Lower lobe of right lung (tissue), 2 donors: Measurements from ENCODE around the gene TYK2. TPM values are rescaled to one million over a fixed set of nuclear protein-coding genes. Genes with fewer than 3 reads are reported as not detected.
"Not testable (repeated sequence)": the region's sequence is repeated elsewhere in the genome, so short reads cannot be mapped to it uniquely, and the experiment has no call there.

ENCODE experiments used
- ATAC-seq, 2 donors: fragments of 200-7000 bp; cut with Tn5 transposase; one replicate each; pipeline ENCODE4 v1.9.1; 2020 to 2022; ENCODE audit warnings: mild to moderate bottlenecking in 2 of 2, moderate library complexity in 2 of 2
- DNase-seq: peaks from one replicate; pipeline ENCODE4 v3.0.0-alpha.2; 2020
- H3K27ac ChIP-seq: fragments of 200-600 bp; one replicate; pipeline ENCODE4 v1.8.0; 2022
- H3K27me3 ChIP-seq: fragments of 200-600 bp; one replicate; pipeline ENCODE4 v1.8.0; 2022; ENCODE audit warnings: low read depth
- H3K36me3 ChIP-seq: fragments of 200-600 bp; one replicate; pipeline ENCODE4 v1.8.0; 2022; ENCODE audit warnings: mild to moderate bottlenecking
- H3K4me1 ChIP-seq: fragments of 200-600 bp; one replicate; pipeline ENCODE4 v1.8.0; 2022
- H3K4me3 ChIP-seq: fragments of 200-600 bp; one replicate; pipeline ENCODE4 v1.8.0; 2022; ENCODE audit warnings: mild to moderate bottlenecking
- H3K9me3 ChIP-seq: fragments of 200-600 bp; one replicate; pipeline ENCODE4 v1.8.0; 2022
- CTCF ChIP-seq: fragments of 200-600 bp; IDR thresholded peaks from one replicate; pipeline ENCODE4 v1.8.0; 2022; ENCODE audit warnings: antibody characterized with exemption, mild to moderate bottlenecking
- intact Hi-C: fragments of 100-400 bp; cut with DNase I; formaldehyde crosslinking; loops from one replicate; pipeline ENCODE4 v1.11.0; 2022
- total RNA-seq: library from RNA; stranded (reverse); fragmentation: NEBNext Ultra II Directional; extraction: Animal tissue kit (Norgen Biotek cat#: 25700); gene quantifications from one replicate; pipeline ENCODE4 v1.2.1, GENCODE V29; 2021
- donor health status: DM: no; HTN: yes; CAD: no; lungs with severe emphysema.

Gene TYK2
- total RNA-seq, 1 donor from 2014 or later = 164 TPM

DNA sequence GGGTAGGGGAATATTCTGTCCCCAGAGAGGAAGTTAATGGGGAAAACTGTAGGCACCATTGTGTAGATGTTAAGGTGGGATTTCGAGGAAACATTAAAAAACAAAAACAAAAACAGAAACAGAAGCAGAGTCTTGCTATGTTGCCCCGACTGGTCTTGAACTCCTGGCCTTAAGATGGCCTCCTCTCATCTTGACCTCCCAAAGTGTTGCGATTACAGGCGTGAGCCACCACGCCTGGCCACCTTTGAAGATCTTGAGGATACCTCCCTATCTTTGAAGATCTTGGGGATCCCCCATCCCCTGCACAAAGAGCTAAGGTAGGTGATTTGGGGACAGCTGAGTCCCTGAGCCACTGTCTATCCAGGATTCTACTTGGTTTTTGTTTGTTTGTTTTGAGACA, 40.4 kb downstream of the TYK2 start:
- H3K9me3 ChIP-seq = no peaks in the 10 kb centered on the region
- H3K27ac ChIP-seq = peak overlapping the region; percentile 62
- ATAC-seq (no peak), DNase-seq (no peak)
- intact Hi-C loops = no loop called here
- H3K27me3 ChIP-seq = no peaks in the 10 kb centered on the region
- no peak for TF ChIP-seq CTCF
- H3K36me3 ChIP-seq = no peaks in the 10 kb centered on the region
- no peak overlapping the region for H3K4me3 ChIP-seq
- H3K4me1 ChIP-seq = peaks cover 6% of the 10 kb centered on the region

DNA sequence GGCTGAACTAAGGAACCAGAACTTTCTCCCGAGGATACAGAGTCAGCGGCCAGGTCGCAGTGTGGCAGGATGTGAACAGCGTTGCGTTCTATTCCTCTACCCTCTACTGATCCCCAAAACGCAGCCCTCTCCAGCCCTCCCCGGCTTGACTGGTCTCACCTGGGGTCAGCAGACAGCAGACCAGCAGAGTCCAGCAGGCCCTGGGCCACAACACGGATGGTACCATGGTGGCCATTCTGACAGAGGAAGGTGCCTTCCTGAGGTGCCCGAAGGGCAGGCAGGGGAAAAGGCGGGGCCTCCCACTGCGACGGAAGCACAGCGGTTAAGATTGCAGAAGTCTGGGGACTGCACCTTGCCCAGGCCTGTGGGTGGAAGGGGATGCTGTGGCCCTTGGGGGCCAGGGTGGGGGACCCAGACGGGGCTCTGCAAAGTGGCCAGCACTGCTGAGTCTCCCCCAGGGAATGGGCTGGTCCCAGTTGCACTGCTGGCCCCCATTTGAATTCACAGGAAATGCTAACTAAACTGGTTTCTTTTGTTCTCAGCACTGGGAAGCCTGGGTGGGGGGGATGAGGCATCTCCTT, 40.9 kb downstream of the TYK2 start, which contains the start of gene ICAM3:
TSS of gene ICAM3 (minus strand) at position 245 of the 581 bp plus-strand sequence. CDS start at position 235, 10 bp downstream.
- Histone ChIP-seq H3K36me3 (no peaks in the 10 kb centered on the region), H3K27ac (peak within 1 kb of the TSS; percentile 62), H3K4me1 (peaks cover 9% of the 10 kb centered on the region), H3K27me3 (no peaks in the 10 kb centered on the region), H3K4me3 (peak within 1 kb of the TSS; percentile 41), H3K9me3 (no peaks in the 10 kb centered on the region)
- intact Hi-C loops = no loop called here
- DNase-seq (peak; percentile 77), ATAC-seq (peak in 1 of 2 donors; percentile 31)
- TF ChIP-seq CTCF = no peak

GRCh38 chr19:10338940-10339339, 41.4 kb downstream of the TYK2 start:
- Histone ChIP-seq H3K4me1 (peaks cover 14% of the 10 kb centered on the region), H3K27ac (peak overlapping the region; percentile 62), H3K9me3 (no peaks in the 10 kb centered on the region), H3K36me3 (no peaks in the 10 kb centered on the region), H3K27me3 (no peaks in the 10 kb centered on the region), H3K4me3 (peak overlapping the region; percentile 41)
- DNase-seq (no peak), ATAC-seq (no peak)
- no peak for TF ChIP-seq CTCF
- intact Hi-C loops = no loop called here

GRCh38 chr19:10336725-10337124, 43.6 kb downstream of the TYK2 start:
- H3K4me3 ChIP-seq, H3K27ac ChIP-seq, ATAC-seq, H3K27me3 ChIP-seq, H3K36me3 ChIP-seq, DNase-seq, H3K9me3 ChIP-seq, intact Hi-C loops: not testable (repeated sequence)
- peaks cover 27% of the 10 kb centered on the region for H3K4me1 ChIP-seq

- H3K4me3 ChIP-seq = peak overlapping the region; percentile 80
- DNase-seq (no peak), ATAC-seq (no peak)
- peaks cover 4% of the 10 kb centered on the region for H3K36me3 ChIP-seq
- H3K27me3 ChIP-seq = no peaks in the 10 kb centered on the region
- H3K9me3 ChIP-seq = no peaks in the 10 kb centered on the region
- no peak for TF ChIP-seq CTCF
- peaks cover 29% of the 10 kb centered on the region for H3K4me1 ChIP-seq
- peak overlapping the region; percentile 88 for H3K27ac ChIP-seq
- intact Hi-C loops = no loop called here
Observed at GRCh38 chr19:10335352-10335985, 44.9 kb downstream of the TYK2 start.
